B cell (primary cell): Measurements from ENCODE around the gene COG4. TPM values are rescaled to one million over a fixed set of nuclear protein-coding genes. Genes with fewer than 3 reads are reported as not detected.

Experiments
- ATAC-seq: fragments of 200-7000 bp; cut with Tn5 transposase; one replicate; pipeline ENCODE4 v1.10.0; 2021; ENCODE audit warnings: low read depth, mild to moderate bottlenecking, moderate number of reproducible peaks, moderate library complexity
- CTCF ChIA-PET: fragments of 350-600 bp; sonication (Branson Sonifier 250); formaldehyde crosslinking; loops from one replicate; lab custom pipeline; 2021; ENCODE audit warnings: antibody characterized with exemption, inconsistent platforms; lab: Charles Lee
- POLR2A ChIA-PET: fragments of 350-600 bp; sonication (Branson Sonifier 250); formaldehyde crosslinking; loops from one replicate; lab custom pipeline; 2021; ENCODE audit warnings: antibody characterized with exemption; lab: Charles Lee
- DNase-seq: peaks from one replicate; pipeline ENCODE4 v3.0.0; 2013
- H2AFZ ChIP-seq: 2 replicates; pipeline ENCODE4 v1.6.1; 2012; ENCODE audit warnings: mild to moderate bottlenecking, low read depth, low read length; ENCODE audit not compliant: insufficient read depth, poor library complexity, severe bottlenecking
- H3K27ac ChIP-seq, 2 donors: 1 replicate in 1 of 2; 2 replicates in 1 of 2; pipeline ENCODE4 v1.5.1; 2012 to 2013; ENCODE audit warnings: low read length in 2 of 2, mild to moderate bottlenecking in 2 of 2, moderate library complexity in 1 of 2
- H3K27me3 ChIP-seq, 4 experiments: fragments of 200-600 bp in 1 of 4; sonication (generic) in 1 of 4; replicated peaks in 1 of 4; 1 replicate in 2 of 4; 2 replicates in 2 of 4; pipeline versions ENCODE4 v1.6.1 to v1.7.0; 2013 to 2016; ENCODE audit warnings: low read length in 3 of 4, mild to moderate bottlenecking in 2 of 4, mixed read lengths in 1 of 4, moderate library complexity in 1 of 4; ENCODE audit not compliant: insufficient read depth in 4 of 4, control insufficient read depth in 3 of 4; ENCODE audit errors: control extremely low read depth in 1 of 4
- H3K36me3 ChIP-seq, 2 experiments: replicated peaks in 1 of 2; 1 replicate in 1 of 2; 2 replicates in 1 of 2; pipeline versions ENCODE4 v1.6.1 to v1.7.1; 2013; ENCODE audit warnings: low read length in 1 of 2; ENCODE audit not compliant: insufficient read depth in 2 of 2, control insufficient read depth in 1 of 2; ENCODE audit errors: control extremely low read depth in 1 of 2, extremely low read depth in 1 of 2
- H3K4me1 ChIP-seq, 2 donors: fragments of 200-600 bp in 1 of 2; sonication (generic) in 1 of 2; 1 replicate in 1 of 2; 2 replicates in 1 of 2; pipeline versions ENCODE4 v1.5.1 to v1.6.1; 2013 to 2017; ENCODE audit warnings: low read length in 2 of 2; ENCODE audit not compliant: control insufficient read depth in 2 of 2, insufficient read depth in 2 of 2
- H3K4me2 ChIP-seq: replicated peaks from 2 replicates; pipeline ENCODE3; 2012; ENCODE audit warnings: mild to moderate bottlenecking, low read depth, low read length; ENCODE audit not compliant: poor library complexity, severe bottlenecking
- H3K4me3 ChIP-seq, 5 experiments: fragments of 200-600 bp in 1 of 5; sonication (generic) in 1 of 5; 1 replicate in 3 of 5; 2 replicates in 2 of 5; pipeline versions ENCODE4 v1.5.1 to v1.7.0; 2011 to 2016; ENCODE audit warnings: low read length in 4 of 5, mild to moderate bottlenecking in 4 of 5, low read depth in 2 of 5, control low read depth in 1 of 5, moderate library complexity in 1 of 5; ENCODE audit not compliant: insufficient read depth in 1 of 5; ENCODE audit errors: control extremely low read depth in 1 of 5, extremely low read depth in 1 of 5
- H3K79me2 ChIP-seq: fragments of 200-600 bp; sonication (generic); one replicate; pipeline ENCODE4 v1.6.0; 2016; ENCODE audit warnings: low read length; ENCODE audit not compliant: control insufficient read depth, insufficient read depth
- H3K9ac ChIP-seq: fragments of 200-600 bp; sonication (generic); 2 replicates; pipeline ENCODE4 v1.6.1; 2017; ENCODE audit warnings: mild to moderate bottlenecking, low read length, moderate library complexity
- H3K9me3 ChIP-seq, 3 donors: one replicate each; pipeline versions ENCODE4 v1.6.1 to v1.7.1; 2013; ENCODE audit warnings: low read length in 2 of 3; ENCODE audit not compliant: control insufficient read depth in 2 of 3, insufficient read depth in 1 of 3; ENCODE audit errors: control extremely low read depth in 1 of 3
- H4K20me1 ChIP-seq: 2 replicates; pipeline ENCODE4 v1.6.0; 2012; ENCODE audit warnings: mild to moderate bottlenecking, low read length; ENCODE audit not compliant: insufficient read depth, control insufficient read depth, poor library complexity, severe bottlenecking
- H3K27ac Mint-ChIP-seq: one replicate; pipeline ENCODE4 v1.8.0; 2021; ENCODE audit warnings: mixed read lengths
- H3K27me3 Mint-ChIP-seq: one replicate; pipeline ENCODE4 v1.8.0; 2021; ENCODE audit warnings: mixed read lengths
- H3K4me1 Mint-ChIP-seq: one replicate; pipeline ENCODE4 v1.8.0; 2021; ENCODE audit warnings: mixed read lengths
- H3K4me3 Mint-ChIP-seq: one replicate; pipeline ENCODE4 v1.8.0; 2021; ENCODE audit warnings: mixed read lengths
- H3K9me3 Mint-ChIP-seq: one replicate; pipeline ENCODE4 v1.8.0; 2022; ENCODE audit warnings: mixed read lengths; ENCODE audit not compliant: insufficient read depth
- CTCF ChIP-seq: fragments of 200-600 bp; IDR thresholded peaks from one replicate; pipeline ENCODE4 v1.8.0; 2022; ENCODE audit warnings: antibody characterized with exemption, mild to moderate bottlenecking
- EZH2 ChIP-seq: IDR thresholded peaks from 2 replicates; pipeline ENCODE4 v1.6.1; 2012; ENCODE audit warnings: borderline replicate concordance, low read depth, mild to moderate bottlenecking, moderate library complexity, low read length; ENCODE audit not compliant: insufficient read depth, poor library complexity, severe bottlenecking
- WGBS: methylation state at CpG from one replicate; pipeline ENCODE4 v1.1.5; 2013; ENCODE audit warnings: missing lambda C conversion rate; ENCODE audit not compliant: insufficient coverage; 5-methylcytosine and 5-hydroxymethylcytosine counted together
- intact Hi-C: fragments of 100-400 bp; cut with micrococcal nuclease; formaldehyde crosslinking; loops from one replicate; pipeline ENCODE4 v1.10.0; 2022
- polyA plus RNA-seq: library from polyadenylated mRNA; depleted of rRNA; stranded (reverse); fragments of >200 nt; gene quantifications from 2 replicates; pipeline ENCODE4 v1.2.3, GENCODE V29; 2012
- total RNA-seq, 2 donors: library from RNA; stranded (reverse); fragments of 120-200 nt in 1 of 2; gene quantifications; 1 replicate in 1 of 2; 2 replicates in 1 of 2; pipeline versions ENCODE4 v1.2.3 to v1.2.4, GENCODE V29; 2013 to 2022

The COG4 gene
- total and polyA plus RNA-seq, 2 donors (not counting 1 experiment from before 2014, with no cell fraction given), result 49.4 to 60.6 TPM

DNA sequence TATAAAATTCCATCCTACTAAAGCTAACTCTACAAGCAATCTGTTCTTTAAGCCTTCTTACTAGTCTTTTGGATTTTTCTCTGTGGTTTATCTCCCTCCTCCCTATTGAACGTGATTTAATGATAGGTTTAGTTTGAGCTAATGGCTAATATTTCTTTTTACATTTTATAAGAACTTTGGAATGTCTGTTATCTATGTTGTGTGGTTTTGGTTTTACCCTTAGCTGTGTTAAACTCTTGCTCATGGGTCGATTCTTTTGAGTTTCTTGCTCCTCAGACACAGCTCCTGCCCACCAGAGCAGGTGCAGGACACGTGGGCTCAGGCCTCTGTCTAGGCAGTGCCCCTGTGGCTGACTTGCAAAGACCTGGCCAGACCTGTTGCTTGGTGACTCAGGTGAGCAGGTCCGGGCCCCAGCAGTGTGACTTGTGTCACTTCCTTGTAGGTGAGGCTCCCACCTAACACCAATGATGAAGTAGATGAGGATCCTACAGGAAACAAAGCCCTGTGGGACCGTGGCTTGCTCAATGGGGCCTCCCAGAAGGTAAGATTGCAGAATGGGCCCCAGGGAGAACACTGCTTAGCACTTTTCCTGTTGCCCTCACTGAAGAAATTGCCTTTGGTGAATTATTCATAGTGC lies 45.4 kb upstream of the COG4 start:
- Histone ChIP-seq H3K4me3 (no peak overlapping the region), H3K9me3 (no peaks in the 10 kb centered on the region), H3K79me2 (no peaks in the 10 kb centered on the region), H3K27ac (no peak overlapping the region), H4K20me1 (peaks cover 39% of the 10 kb centered on the region), H3K36me3 (peaks cover 20 to 89% of the 10 kb centered on the region in 2 experiments), H3K4me2 (no peak overlapping the region), H2AFZ (no peak overlapping the region), H3K4me1 (no peaks in the 10 kb centered on the region), H3K9ac (no peak overlapping the region), H3K27me3 (no peaks in the 10 kb centered on the region)
- Mint-ChIP-seq H3K27me3 (no peaks in the 10 kb centered on the region), H3K27ac (no peak overlapping the region), H3K4me1 (no peaks in the 10 kb centered on the region), H3K9me3 (no peaks in the 10 kb centered on the region), H3K4me3 (no peak overlapping the region)
- ATAC-seq (no peak), DNase-seq (no peak)
- TF ChIP-seq CTCF, result no peak
- no peak for TF ChIP-seq EZH2
- intact Hi-C loops, result no loop called here
- ChIA-PET CTCF (no interaction called here), POLR2A (no interaction called here)
- 95% methylated on average over 4 of the region's 5 CpGs for WGBS

- no peak for DNase-seq
- no peak overlapping the region for H3K27ac Mint-ChIP-seq
- no peak overlapping the region for H3K4me2 ChIP-seq
- H3K9me3 ChIP-seq, result no peaks in the 10 kb centered on the region
- H3K4me3 Mint-ChIP-seq, result no peak overlapping the region
- H3K9me3 Mint-ChIP-seq, result no peaks in the 10 kb centered on the region
- H4K20me1 ChIP-seq, result peaks cover 33% of the 10 kb centered on the region
- H3K4me1 Mint-ChIP-seq, result no peaks in the 10 kb centered on the region
- no peak for ATAC-seq
- POLR2A ChIA-PET, result no interaction called here
- intact Hi-C loops, result no loop called here
- no peaks in the 10 kb centered on the region for H3K27me3 Mint-ChIP-seq
- H3K79me2 ChIP-seq, result no peaks in the 10 kb centered on the region
- CTCF ChIA-PET, result interaction anchor here (1.5 kb wide), 1 partner anchor 89 kb away, joined by 4 read pairs; no protein-coding TSS in a partner anchor
- no peaks in the 10 kb centered on the region for H3K4me1 ChIP-seq
- no peak overlapping the region for H3K27ac ChIP-seq
- TF ChIP-seq EZH2 (no peak), CTCF (no peak)
- H3K36me3 ChIP-seq, result peaks cover 13 to 93% of the 10 kb centered on the region in 2 experiments
- H3K4me3 ChIP-seq, result no peak overlapping the region
- 100% methylated on average over 2 of the region's 4 CpGs for WGBS
- no peak overlapping the region for H2AFZ ChIP-seq
- H3K27me3 ChIP-seq, result no peaks in the 10 kb centered on the region
- no peak overlapping the region for H3K9ac ChIP-seq
Observed at GRCh38 chr16:70565053-70565452, 41.7 kb upstream of the COG4 start.
